Mucosa of rectum (tissue), 2 donors: ENCODE measurements around the gene MAN2A2.

Experiments used
- H3K27ac ChIP-seq, 2 donors: one replicate each; pipeline ENCODE4 v1.7.0; 2013; ENCODE audit warnings: inconsistent platforms in 2 of 2, low read depth in 2 of 2, low read length in 2 of 2
- H3K27me3 ChIP-seq, 2 donors: one replicate each; pipeline ENCODE4 v1.7.0; 2013; ENCODE audit warnings: low read length in 2 of 2; ENCODE audit not compliant: control insufficient read depth in 2 of 2, insufficient read depth in 2 of 2
- H3K36me3 ChIP-seq, 2 donors: one replicate each; pipeline ENCODE4 v1.7.0; 2013; ENCODE audit warnings: low read length in 2 of 2; ENCODE audit not compliant: control insufficient read depth in 2 of 2, insufficient read depth in 2 of 2
- H3K4me1 ChIP-seq, 2 donors: one replicate each; pipeline ENCODE4 v1.7.0; 2013; ENCODE audit warnings: low read length in 2 of 2, mild to moderate bottlenecking in 1 of 2; ENCODE audit not compliant: control insufficient read depth in 2 of 2, insufficient read depth in 2 of 2
- H3K4me3 ChIP-seq, 2 donors: one replicate each; pipeline ENCODE4 v1.7.0; 2013; ENCODE audit warnings: low read length in 2 of 2
- H3K9ac ChIP-seq, 2 donors: one replicate each; pipeline ENCODE4 v1.7.0; 2013; ENCODE audit warnings: low read length in 2 of 2, low read depth in 1 of 2, mild to moderate bottlenecking in 1 of 2
- H3K9me3 ChIP-seq, 2 donors: one replicate each; pipeline ENCODE4 v1.7.0; 2013; ENCODE audit warnings: low read length in 2 of 2; ENCODE audit not compliant: control insufficient read depth in 2 of 2
- donor health status: healthy.
- donor health status: Normal muscosa, but diverticular disease.

Gene MAN2A2

DNA sequence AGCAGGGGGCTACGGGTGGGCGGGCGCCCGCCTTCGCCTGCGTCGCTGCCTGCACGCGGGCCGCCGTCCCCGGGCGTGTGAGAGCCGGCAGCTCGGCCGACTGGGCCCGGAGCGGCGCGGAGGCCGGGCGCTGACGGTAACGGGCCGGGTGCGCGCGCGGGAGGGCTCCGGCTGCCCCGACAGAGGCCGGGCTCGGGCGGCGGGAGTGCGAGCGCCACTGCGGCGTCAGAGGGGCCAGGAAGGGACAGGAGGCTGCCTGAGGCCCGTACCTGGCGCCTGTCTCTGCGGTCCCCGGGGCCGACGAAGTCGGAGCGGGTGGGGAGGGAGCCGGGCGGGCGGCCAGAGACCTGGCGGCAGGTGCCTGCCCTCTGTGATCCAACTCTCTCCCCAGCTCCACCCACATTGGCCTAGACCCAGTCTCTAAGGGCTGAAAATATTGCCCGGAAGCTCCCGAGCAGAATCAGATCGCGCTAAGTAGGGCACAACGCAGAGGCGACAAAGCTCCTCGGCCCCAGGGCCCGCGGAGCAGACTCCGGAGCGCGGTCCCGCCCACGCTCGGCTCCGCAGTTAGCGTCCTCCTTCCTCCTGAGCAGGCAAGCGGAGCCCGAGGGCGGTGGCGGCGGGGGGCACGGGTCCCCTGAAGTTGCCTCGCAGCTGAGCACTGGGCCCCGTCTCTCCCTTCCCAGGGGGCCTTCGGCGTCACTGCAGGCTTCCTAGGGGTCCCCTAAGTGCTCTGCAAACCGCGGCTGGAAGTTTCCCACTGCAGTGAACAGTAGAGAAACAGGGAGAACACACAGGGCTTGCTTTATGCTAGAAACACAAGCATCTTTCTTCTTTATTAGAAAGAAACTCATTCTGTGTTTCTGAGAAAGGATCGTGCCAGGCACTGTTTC, at the start of gene MAN2A2:
Gene MAN2A2, plus strand, starts transcription at position 463 of the 893 bp plus-strand sequence. CDS start 906 bp downstream, outside the sequence.
- Histone ChIP-seq H3K9ac (peak within 1 kb of the TSS; percentile 90 to 92), H3K27ac (peak within 1 kb of the TSS; percentile 93 to 97), H3K4me3 (peak within 1 kb of the TSS; percentile 86 to 92), H3K36me3 (peaks cover 30 to 33% of the 10 kb centered on the region in 2 donors), H3K27me3 (no peaks in the 10 kb centered on the region), H3K4me1 (peaks cover 12 to 18% of the 10 kb centered on the region in 2 donors), H3K9me3 (no peaks in the 10 kb centered on the region)

DNA sequence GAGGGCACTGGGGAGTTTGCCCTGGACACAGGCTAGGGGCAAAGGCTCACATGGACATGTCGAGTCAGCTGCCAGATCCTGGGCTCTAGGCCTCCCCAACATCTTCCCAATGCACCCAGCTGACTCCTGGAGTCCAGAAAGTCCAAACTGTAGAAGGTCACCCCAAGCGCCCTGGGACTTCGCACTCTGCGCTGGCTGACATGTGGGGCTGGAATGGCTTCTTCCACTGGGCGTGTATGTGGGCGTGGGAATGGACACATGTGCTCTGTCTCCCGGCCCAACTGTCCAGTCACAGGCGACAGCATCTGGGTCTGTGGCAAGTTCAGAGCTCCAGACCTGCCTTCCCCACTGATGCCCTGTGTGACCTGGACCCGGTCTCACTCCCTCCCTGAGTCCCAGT, 48.0 kb upstream of the MAN2A2 start:
- Histone ChIP-seq H3K36me3 (peaks cover 0 to 5% of the 10 kb centered on the region in 2 donors), H3K4me1 (peaks cover 9% of the 10 kb centered on the region in 2 donors), H3K4me3 (no peak overlapping the region), H3K27ac (no peak overlapping the region), H3K27me3 (no peaks in the 10 kb centered on the region), H3K9me3 (no peaks in the 10 kb centered on the region), H3K9ac (no peak overlapping the region)

DNA sequence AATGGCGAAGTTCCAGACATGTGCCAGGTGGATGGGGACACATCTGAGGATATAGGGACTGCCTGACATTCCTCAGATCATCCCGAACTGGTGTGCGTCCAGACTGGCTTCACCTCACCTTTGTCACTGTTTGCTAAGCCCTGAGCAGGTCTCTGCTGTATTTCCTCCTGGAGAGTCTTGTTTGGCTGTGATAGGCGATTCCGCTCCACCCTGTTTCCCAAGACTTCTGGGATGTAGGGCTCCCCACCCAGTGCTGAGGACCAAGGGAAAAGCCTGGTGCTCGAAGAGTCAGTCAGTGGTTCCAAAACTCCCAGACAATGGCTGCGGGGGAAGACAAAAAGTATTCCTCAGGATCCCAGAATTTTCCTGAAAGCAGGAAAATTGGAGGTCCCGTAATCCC, 45.8 kb upstream of the MAN2A2 start:
- Histone ChIP-seq H3K4me3 (no peak overlapping the region), H3K4me1 (peaks cover 9% of the 10 kb centered on the region in 2 donors), H3K27ac (no peak overlapping the region), H3K36me3 (no peaks in the 10 kb centered on the region), H3K9ac (no peak overlapping the region), H3K27me3 (no peaks in the 10 kb centered on the region), H3K9me3 (no peaks in the 10 kb centered on the region)

DNA sequence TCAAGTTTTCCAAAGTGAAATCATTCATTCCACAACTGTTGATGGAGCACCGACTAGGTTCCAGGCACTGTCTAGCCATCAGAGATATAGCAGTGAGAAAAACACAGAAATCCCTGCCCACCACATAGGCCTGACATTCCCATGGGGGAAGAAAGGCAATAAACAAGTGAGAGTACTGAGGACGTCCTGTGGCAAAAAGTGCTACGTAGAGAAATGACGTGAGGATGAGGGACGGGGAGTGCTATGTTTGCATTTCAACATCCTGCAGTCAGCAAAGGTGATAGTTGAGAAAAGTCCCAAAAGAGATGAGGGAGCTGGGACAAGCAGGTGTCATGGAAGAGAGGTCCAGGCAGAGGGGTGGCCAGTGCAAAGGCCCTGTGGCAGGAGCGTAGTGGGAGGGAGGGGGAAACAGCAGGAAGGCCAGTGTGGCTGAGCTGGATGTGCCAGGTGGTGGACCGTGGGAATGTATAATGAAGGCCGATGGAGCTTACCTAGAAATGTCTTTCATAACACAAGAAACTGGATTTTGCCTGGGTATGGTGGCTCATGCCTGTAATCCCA, 45.1 kb upstream of the MAN2A2 start:
- Histone ChIP-seq H3K36me3 (no peaks in the 10 kb centered on the region), H3K27ac (no peak overlapping the region), H3K27me3 (no peaks in the 10 kb centered on the region), H3K4me1 (peaks cover 8 to 9% of the 10 kb centered on the region in 2 donors), H3K9me3 (no peaks in the 10 kb centered on the region), H3K4me3 (no peak overlapping the region), H3K9ac (no peak overlapping the region)

DNA sequence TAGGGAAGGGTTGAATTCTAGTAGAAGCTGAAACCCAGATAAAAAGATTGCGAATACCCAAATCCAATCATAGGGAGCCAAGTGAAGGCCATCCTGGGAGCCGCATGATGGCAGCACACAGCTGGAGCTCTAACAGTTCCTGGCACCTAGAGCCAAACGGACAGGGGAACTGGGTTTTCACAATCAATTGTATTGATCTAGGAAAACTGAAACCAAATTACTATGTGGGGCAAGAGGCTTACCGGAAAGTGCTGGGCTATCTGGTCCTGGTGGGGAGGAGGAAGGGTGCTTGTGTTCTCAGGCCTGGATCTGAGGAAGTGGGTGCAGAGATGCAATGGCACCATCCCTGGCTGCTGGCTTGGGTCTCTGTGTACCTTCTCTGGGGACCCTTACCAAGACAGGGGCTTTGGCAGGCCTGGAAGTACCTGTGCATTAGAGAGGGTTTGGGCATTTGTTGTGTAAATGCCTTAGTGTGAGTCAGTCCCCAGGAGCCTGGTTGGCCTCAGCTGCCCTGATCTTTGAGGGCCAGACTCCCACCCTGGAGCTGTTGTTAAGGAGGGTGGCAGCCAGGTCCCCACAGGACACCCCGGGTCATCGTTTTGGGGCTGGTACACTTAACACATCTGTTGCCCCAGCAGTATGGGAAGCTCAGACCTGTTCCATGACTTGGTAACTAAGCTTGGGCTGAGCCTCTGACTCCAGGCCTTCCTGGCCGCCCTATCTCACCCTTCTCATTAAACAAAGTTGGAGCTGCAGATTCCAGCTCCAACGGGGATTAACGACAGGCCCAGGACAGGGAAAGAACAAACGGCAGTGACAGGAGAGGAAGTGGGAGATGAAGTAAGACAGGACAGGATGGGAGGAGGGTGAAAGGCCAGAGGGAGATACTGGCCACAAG, 43.6 kb upstream of the MAN2A2 start:
- Histone ChIP-seq H3K9me3 (no peaks in the 10 kb centered on the region), H3K9ac (no peak overlapping the region), H3K4me3 (no peak overlapping the region), H3K4me1 (peaks cover 8 to 9% of the 10 kb centered on the region in 2 donors), H3K27ac (no peak overlapping the region), H3K36me3 (no peaks in the 10 kb centered on the region), H3K27me3 (no peaks in the 10 kb centered on the region)

DNA sequence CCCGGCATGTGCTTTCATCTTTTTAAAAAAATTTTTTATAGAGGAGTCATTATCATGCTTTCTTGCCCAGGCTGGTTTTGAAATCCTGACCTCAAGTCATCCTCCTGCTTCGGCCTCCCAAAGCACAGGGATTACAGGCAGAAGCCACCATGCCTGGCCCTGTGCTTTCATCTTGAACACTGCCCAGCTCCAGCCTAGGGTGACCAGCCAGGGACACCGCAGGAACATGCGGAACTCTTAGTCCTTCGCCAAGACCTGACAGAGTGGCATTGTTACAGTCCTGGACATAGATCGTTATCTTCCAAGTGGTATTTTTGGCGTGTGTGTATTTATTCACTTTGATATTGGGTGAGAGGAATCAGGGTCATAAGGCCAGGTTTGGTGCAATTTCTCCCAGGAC, 42.7 kb upstream of the MAN2A2 start:
- Histone ChIP-seq H3K9ac (no peak overlapping the region), H3K4me1 (peaks cover 8 to 9% of the 10 kb centered on the region in 2 donors), H3K9me3 (no peaks in the 10 kb centered on the region), H3K4me3 (no peak overlapping the region), H3K27me3 (no peaks in the 10 kb centered on the region), H3K27ac (no peak overlapping the region), H3K36me3 (no peaks in the 10 kb centered on the region)

DNA sequence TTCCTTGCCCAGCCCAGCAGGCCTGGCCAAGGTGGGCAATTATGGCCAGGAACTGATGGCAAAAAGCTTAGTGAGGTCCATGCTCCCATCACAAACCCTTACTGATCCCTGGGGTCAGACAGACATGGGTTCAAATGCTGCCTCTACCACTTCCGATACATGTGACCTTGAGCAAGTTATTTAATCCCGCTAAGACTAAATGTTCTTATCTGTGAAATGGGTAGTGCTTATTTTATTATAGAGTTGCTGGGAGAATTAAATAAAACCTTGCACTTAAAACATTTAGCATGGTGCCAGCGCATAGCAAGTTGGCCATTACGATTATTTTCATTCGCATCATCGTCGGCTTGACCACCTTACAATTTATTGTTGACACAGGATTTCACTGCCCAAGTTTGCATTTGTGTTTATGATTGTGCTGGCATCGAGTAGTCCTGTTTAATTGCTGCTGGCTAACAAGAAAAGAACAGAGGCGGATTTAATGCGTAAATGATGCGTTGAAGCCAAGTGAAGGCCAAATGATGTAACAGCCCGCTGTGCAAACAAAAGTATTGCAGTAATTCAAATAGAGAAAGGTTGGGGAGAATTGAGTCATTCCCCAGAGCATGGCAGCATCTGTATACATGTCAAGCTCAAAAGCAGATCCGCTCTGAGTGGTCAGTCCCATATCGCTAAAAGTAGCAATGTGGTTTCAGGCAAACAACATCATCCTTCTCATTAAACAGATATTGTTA, 42.0 kb upstream of the MAN2A2 start:
- no peak overlapping the region for H3K27ac ChIP-seq
- peaks cover 8 to 9% of the 10 kb centered on the region in 2 donors for H3K4me1 ChIP-seq
- H3K9ac ChIP-seq, result no peak overlapping the region
- H3K27me3 ChIP-seq, result no peaks in the 10 kb centered on the region
- no peak overlapping the region for H3K4me3 ChIP-seq
- H3K9me3 ChIP-seq, result no peaks in the 10 kb centered on the region
- no peaks in the 10 kb centered on the region for H3K36me3 ChIP-seq

DNA sequence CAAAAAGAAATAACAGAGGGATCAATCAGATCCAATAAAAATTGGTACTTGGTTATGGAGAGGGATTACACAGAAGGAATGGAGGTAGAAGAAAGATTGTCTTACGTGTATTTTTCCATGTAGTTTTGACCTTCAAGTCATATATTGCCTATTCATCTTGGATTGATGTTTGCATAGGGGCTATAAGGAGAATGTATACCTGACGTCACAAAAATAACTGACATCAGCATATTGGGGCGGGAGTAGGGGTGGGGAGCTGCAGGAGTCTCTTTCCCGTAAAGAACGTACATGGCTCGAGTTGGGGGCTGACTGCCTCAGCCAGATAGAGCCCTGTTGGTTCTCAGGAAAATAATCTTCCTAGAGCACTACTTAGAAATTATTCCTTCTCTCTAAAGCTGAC, 40.6 kb upstream of the MAN2A2 start:
- Histone ChIP-seq H3K9me3 (no peaks in the 10 kb centered on the region), H3K27me3 (no peaks in the 10 kb centered on the region), H3K36me3 (no peaks in the 10 kb centered on the region), H3K4me3 (no peak overlapping the region), H3K27ac (no peak overlapping the region), H3K9ac (no peak overlapping the region), H3K4me1 (peaks cover 3 to 4% of the 10 kb centered on the region in 2 donors)

DNA sequence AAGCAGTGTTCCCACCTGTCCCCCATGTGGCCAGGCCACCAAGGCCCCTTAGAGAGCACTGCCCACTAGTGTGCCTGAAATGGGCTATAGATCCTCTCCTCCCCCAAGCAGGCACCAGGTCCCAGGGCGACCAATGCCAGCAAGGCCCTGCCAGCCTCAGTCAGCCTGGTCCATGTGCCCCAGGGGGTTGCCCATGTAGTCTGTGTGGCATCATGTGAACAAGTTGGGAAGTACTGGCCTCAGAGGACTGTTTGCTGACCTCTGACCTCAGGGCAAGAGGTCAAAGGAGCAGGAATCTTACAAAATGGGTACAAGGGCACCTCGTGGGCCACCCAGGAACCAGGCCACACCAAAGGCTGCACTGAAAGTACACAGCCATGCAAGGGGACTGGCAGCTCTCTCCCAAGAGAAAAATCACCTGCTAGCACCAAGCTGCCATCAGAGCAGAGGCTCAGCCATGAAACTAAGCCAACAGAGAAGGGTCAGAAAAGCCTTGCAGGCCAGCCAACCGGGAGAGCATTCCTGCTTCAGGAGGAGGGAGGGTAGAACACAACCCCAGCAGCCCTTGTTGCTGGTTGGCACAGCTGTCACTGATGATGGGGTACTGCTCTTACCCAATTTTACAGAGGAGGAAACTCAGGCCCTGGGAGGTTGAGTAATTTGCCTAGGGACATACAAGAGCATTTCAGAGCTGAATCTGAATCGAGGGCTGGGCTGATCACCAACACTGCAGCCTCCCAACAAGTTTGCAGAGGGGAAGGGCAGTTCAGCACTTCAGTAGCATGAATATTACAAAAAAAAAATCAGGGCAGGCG, 39.9 kb upstream of the MAN2A2 start:
- no peak overlapping the region for H3K4me3 ChIP-seq
- no peaks in the 10 kb centered on the region for H3K9me3 ChIP-seq
- no peak overlapping the region for H3K9ac ChIP-seq
- H3K4me1 ChIP-seq, result peaks cover 5 to 6% of the 10 kb centered on the region in 2 donors
- no peak overlapping the region for H3K27ac ChIP-seq
- H3K36me3 ChIP-seq, result no peaks in the 10 kb centered on the region
- H3K27me3 ChIP-seq, result no peaks in the 10 kb centered on the region
